Measurements from ENCODE around the gene FAM174B.

- TF ChIP-seq CTCF (IDR thresholded peaks at IDR 0.05), result no peak
- TF ChIP-seq POLR2AphosphoS5 (IDR thresholded peaks at IDR 0.05), result no peak
- TF ChIP-seq POLR2A (IDR thresholded peaks at IDR 0.05), result no peak
Measured at GRCh38 chr15:92645731-92646130, 9.8 kb downstream of the FAM174B start.
